BLaER1 (cell line): ENCODE data around the gene DNAH11.

Experiments
- H3K27ac ChIP-seq: shearing (Covaris generic); formaldehyde crosslinking; 2 replicates; pipeline ENCODE4 v1.8.1; 2022
- H3K27me3 ChIP-seq: shearing (Covaris generic); formaldehyde crosslinking; 2 replicates; pipeline ENCODE4 v1.8.1; 2022
- H3K36me3 ChIP-seq: shearing (Covaris generic); formaldehyde crosslinking; 2 replicates; pipeline ENCODE4 v1.8.1; 2022
- H3K4me1 ChIP-seq: shearing (Covaris generic); formaldehyde crosslinking; 2 replicates; pipeline ENCODE4 v1.8.1; 2022
- H3K4me2 ChIP-seq: shearing (Covaris generic); formaldehyde crosslinking; 2 replicates; pipeline ENCODE4 v1.8.1; 2022
- H3K4me3 ChIP-seq: shearing (Covaris generic); formaldehyde crosslinking; 2 replicates; pipeline ENCODE4 v1.8.1; 2022
- H3K9ac ChIP-seq: shearing (Covaris generic); formaldehyde crosslinking; 2 replicates; pipeline ENCODE4 v1.8.1; 2022
- H3K9me3 ChIP-seq: shearing (Covaris generic); formaldehyde crosslinking; 2 replicates; pipeline ENCODE4 v1.8.1; 2022
- H4K20me1 ChIP-seq: shearing (Covaris generic); formaldehyde crosslinking; 2 replicates; pipeline ENCODE4 v1.8.1; 2022
- Cebpa-rat ChIP-seq: shearing (Covaris generic); IDR thresholded peaks from 2 replicates; pipeline ENCODE4 v1.8.1; 2022

DNAH11 gene

DNA sequence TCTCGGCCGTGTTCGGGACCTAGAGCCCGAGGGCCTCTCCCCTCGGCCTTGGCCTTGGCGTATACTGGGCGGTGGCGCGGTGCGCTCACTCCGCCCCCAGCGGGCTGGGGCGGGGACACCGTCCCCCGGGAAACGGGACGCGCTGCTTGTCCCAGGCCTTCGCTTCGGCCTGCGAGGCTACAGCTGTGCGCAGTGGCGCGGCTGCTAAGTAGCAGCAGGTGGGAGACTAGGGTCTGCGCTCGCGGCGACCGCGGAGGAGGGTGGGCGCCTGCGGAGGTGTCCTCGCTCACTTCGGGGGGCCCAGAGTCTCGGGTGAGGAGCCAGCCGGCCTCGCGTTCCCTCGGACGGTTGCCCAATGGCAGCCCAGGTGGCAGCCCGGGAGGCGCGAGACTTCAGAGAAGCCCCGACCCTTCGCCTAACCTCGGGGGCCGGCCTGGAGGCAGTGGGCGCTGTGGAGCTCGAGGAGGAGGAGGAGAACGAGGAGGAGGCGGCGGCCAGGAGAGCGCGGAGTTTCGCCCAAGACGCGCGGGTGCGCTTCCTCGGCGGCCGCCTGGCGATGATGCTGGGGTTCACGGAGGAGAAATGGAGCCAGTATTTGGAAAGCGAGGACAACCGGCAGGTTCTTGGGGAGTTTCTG is at the start of gene DNAH11:
TSS of gene DNAH11 (plus strand) at position 149 of the 637 bp plus-strand sequence. CDS start at position 356, 207 bp downstream.
- Histone ChIP-seq H4K20me1 (no peaks in the 10 kb centered on the region), H3K4me1 (no peaks in the 10 kb centered on the region), H3K4me3 (no peak within 1 kb of the TSS), H3K9ac (no peak within 1 kb of the TSS), H3K36me3 (no peaks in the 10 kb centered on the region), H3K27ac (no peak within 1 kb of the TSS), H3K4me2 (no peak within 1 kb of the TSS), H3K27me3 (no peaks in the 10 kb centered on the region), H3K9me3 (peaks cover 14% of the 10 kb centered on the region)
- TF ChIP-seq Cebpa-rat, result no peak

DNA sequence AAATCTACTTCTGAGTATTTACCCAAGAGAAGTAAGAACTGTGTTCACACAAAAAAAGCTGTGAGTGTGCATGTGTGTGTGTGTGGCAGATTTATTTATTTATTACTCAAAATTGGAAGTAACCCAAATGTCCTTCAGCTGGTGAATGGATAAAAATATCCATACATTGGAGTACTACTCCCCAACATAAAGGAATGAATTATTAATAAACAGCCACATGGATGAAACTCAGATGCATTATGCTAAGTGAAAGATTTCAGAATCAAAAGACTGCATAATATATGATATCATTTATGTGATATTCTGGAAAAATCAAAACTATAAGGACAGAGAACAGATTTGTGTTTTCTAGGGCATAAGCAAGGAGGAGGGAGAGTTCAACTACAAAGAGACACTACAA is 47.1 kb upstream of the DNAH11 start:
- H3K9me3 ChIP-seq, result peaks cover 28% of the 10 kb centered on the region
- peaks cover 23% of the 10 kb centered on the region for H3K36me3 ChIP-seq
- H3K4me1 ChIP-seq, result no peaks in the 10 kb centered on the region
- H3K4me3 ChIP-seq, result no peak overlapping the region
- H4K20me1 ChIP-seq, result no peaks in the 10 kb centered on the region
- no peak overlapping the region for H3K9ac ChIP-seq
- no peak overlapping the region for H3K27ac ChIP-seq
- TF ChIP-seq Cebpa-rat, result no peak
- no peak overlapping the region for H3K4me2 ChIP-seq
- no peaks in the 10 kb centered on the region for H3K27me3 ChIP-seq

DNA sequence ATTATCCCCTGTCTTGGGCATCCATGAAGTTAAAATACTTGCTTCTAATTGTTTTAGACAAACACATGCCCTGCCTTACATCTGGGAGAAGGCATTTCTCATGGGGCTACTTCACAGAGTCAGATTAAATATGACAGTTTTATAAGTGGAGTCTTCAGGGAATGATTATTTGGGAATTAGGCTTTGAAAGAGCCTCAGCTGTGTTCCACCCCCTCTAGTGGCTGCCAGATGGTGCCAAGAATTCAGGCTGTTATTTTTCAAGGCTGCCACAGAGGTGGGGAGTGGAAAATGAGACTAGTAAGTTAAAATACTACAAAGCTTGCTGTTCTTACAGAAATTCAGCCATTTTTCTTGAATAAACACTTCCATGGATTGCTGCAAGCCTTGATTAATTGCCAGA is 45.8 kb upstream of the DNAH11 start:
- no peak overlapping the region for H3K9ac ChIP-seq
- no peak overlapping the region for H3K4me3 ChIP-seq
- H3K36me3 ChIP-seq, result peaks cover 24% of the 10 kb centered on the region
- peaks cover 32% of the 10 kb centered on the region for H3K9me3 ChIP-seq
- no peak for TF ChIP-seq Cebpa-rat
- H3K27ac ChIP-seq, result no peak overlapping the region
- H3K27me3 ChIP-seq, result no peaks in the 10 kb centered on the region
- no peak overlapping the region for H3K4me2 ChIP-seq
- H3K4me1 ChIP-seq, result no peaks in the 10 kb centered on the region
- H4K20me1 ChIP-seq, result no peaks in the 10 kb centered on the region

GRCh38 chr7:21500117-21500832 is 42.6 kb upstream of the DNAH11 start:
- no peak for TF ChIP-seq Cebpa-rat
- H3K4me3 ChIP-seq, result no peak overlapping the region
- no peaks in the 10 kb centered on the region for H3K4me1 ChIP-seq
- H4K20me1 ChIP-seq, result no peaks in the 10 kb centered on the region
- no peak overlapping the region for H3K9ac ChIP-seq
- no peaks in the 10 kb centered on the region for H3K27me3 ChIP-seq
- H3K36me3 ChIP-seq, result peaks cover 20% of the 10 kb centered on the region; the same call in 1 of the 2 replicates
- H3K9me3 ChIP-seq, result peaks cover 17% of the 10 kb centered on the region
- no peak overlapping the region for H3K4me2 ChIP-seq
- H3K27ac ChIP-seq, result no peak overlapping the region

DNA sequence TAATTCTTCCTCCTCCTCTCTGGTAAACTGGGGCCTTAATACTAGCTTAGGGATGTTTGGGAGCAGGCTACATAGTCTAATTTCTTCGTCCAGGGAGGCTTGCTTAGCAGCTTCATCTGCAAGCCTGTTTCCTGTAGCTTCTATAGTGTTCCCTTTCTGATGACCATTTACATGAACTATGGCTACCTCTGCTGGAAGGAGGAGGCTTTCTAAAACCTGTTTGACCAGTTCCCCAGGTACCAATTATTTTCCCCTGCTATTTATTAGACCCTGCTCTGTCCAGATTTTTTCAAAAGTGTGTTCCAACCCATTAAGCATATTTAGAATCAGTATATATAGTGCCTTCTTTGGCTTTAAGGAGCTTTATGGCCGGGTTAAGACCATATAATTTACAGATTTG is 38.8 kb upstream of the DNAH11 start:
- H3K27me3 ChIP-seq, result no peaks in the 10 kb centered on the region
- no peak for TF ChIP-seq Cebpa-rat
- H3K9me3 ChIP-seq, result peaks cover 14% of the 10 kb centered on the region
- H3K4me3 ChIP-seq, result no peak overlapping the region
- peaks cover 34% of the 10 kb centered on the region for H3K36me3 ChIP-seq
- no peaks in the 10 kb centered on the region for H3K4me1 ChIP-seq
- H3K4me2 ChIP-seq, result no peak overlapping the region
- H3K9ac ChIP-seq, result no peak overlapping the region
- H3K27ac ChIP-seq, result no peak overlapping the region
- no peaks in the 10 kb centered on the region for H4K20me1 ChIP-seq

DNA sequence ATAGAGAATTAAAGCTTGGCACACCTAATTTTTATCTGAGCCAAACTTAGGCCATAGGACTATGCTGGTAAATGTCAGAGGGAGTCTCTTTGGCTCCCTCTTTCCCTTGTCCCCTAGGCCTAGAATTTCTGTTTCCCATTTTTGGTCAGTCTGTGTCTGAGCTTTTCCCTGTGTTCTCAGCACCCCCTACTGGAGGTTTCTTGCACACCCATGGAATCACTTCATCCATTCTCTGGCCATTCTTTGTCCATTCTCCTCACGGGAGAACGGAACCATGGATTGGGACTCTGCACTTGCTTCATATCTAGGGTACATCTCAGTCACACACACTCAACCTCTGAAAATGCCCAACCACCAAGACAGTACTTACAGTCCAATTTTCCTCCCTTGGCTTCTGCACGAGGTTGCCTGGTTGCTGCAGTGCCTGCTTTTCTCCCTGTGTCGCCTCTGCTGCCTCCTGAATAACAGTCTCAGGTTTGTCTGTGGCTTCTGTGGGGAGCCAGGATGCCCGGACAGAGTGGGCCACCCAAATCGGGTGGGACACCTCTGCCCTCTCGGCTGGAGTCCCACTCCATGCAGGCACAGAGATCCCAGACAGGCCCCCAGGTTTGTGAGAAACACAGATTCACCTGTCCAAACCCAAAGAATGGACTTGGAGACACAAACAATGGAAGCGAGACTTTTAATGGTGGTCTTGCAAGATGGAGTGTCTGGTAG is 35.1 kb upstream of the DNAH11 start:
- H3K9ac ChIP-seq, result no peak overlapping the region
- no peaks in the 10 kb centered on the region for H3K4me1 ChIP-seq
- TF ChIP-seq Cebpa-rat, result no peak
- H3K9me3 ChIP-seq, result peaks cover 12% of the 10 kb centered on the region; the same call in 1 of the 2 replicates
- no peaks in the 10 kb centered on the region for H4K20me1 ChIP-seq
- H3K27me3 ChIP-seq, result no peaks in the 10 kb centered on the region
- H3K27ac ChIP-seq, result no peak overlapping the region
- no peak overlapping the region for H3K4me3 ChIP-seq
- peaks cover 27% of the 10 kb centered on the region for H3K36me3 ChIP-seq
- H3K4me2 ChIP-seq, result no peak overlapping the region

DNA sequence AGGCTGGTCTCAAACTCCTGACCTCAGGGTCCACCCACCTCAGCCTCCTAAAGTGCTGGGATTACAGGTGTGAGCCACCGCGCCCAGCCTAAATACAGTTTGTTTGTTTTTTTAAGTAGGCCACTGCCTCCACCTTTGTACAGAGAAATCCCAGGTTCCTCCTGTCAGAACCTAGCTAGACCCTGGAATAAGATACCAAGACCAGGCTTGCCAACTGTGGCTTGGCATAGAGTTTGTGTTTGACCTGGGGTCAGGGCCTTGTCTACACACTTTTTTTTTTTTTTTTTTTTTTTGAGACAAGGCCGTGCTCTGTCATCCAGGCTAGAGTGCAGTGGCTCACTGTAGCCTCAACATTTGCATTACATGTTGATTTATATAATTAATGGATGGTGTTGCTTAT is 34.3 kb upstream of the DNAH11 start:
- TF ChIP-seq Cebpa-rat, result no peak
- Histone ChIP-seq H4K20me1 (no peaks in the 10 kb centered on the region), H3K27ac (no peak overlapping the region), H3K27me3 (no peaks in the 10 kb centered on the region), H3K9me3 (peaks cover 12% of the 10 kb centered on the region; the same call in 1 of the 2 replicates), H3K4me1 (no peaks in the 10 kb centered on the region), H3K36me3 (peaks cover 27% of the 10 kb centered on the region), H3K4me3 (no peak overlapping the region), H3K9ac (no peak overlapping the region), H3K4me2 (no peak overlapping the region)

DNA sequence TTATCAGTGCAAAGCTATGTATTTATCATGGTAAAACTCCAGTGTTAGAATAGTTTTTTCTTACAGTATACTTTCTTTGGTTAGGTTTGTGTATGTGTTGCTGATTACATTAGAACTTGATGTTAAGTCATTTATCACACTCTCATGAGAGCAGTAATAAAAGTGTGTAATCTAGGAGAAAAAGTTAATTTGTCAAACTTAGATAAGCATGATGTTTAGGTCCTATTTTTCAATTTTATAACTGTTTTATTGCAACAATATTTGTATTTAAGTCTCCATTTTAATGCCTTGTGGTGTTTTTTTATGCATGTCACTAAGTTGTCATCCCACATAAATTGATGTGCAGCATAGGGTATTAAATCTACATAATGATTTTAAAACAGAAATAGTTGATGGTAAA is 28.8 kb upstream of the DNAH11 start:
- Histone ChIP-seq H3K27ac (no peak overlapping the region), H3K4me1 (peaks cover 13% of the 10 kb centered on the region), H3K27me3 (no peaks in the 10 kb centered on the region), H3K4me2 (no peak overlapping the region), H3K36me3 (peaks cover 8% of the 10 kb centered on the region), H4K20me1 (no peaks in the 10 kb centered on the region), H3K9ac (no peak overlapping the region), H3K9me3 (peaks cover 7% of the 10 kb centered on the region; the same call in 1 of the 2 replicates), H3K4me3 (no peak overlapping the region)
- TF ChIP-seq Cebpa-rat, result no peak

DNA sequence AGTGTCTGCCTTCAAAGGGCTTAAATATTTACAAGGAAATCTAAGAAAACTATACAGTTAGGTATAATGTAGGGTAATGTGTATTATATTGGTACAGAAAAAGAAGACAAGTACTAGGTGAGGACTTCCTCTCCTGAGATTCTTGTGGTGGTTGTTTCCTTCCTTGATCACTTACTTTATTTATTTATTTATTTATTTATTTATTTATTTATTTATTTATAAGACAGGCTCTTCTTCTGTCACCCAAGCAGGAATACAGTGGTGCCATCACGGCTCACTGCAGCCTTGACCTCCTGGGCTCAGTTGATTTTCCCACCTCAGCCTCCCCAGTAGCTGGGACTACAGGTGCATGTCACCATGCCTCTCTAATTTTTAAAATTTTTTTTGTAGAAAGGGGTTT is 18.2 kb upstream of the DNAH11 start:
- no peak for TF ChIP-seq Cebpa-rat
- Histone ChIP-seq H3K4me3 (no peak overlapping the region), H3K4me2 (no peak overlapping the region)

DNA sequence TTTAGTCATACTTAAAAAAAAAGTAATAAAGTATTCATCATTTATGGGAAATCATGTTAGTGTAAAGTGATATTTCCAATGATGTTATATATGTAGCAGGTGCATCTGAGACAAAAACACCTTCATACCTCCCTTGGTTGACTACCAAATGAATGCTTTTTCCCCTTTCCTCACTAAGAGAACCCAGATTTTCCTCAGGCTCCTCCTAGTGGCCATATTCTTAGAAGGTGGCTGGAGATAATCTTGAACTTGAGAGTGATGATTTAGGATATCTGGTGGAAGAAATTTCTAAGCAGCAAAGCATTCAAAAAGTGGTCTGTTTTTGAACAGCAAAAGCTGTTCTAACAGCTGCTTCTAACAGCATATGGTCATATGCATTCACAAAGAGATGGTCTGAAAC is 16.8 kb upstream of the DNAH11 start:
- H3K27me3 ChIP-seq, result no peaks in the 10 kb centered on the region
- H3K4me2 ChIP-seq, result no peak overlapping the region
- no peak overlapping the region for H3K4me3 ChIP-seq
- peaks cover 11% of the 10 kb centered on the region for H3K9me3 ChIP-seq
- TF ChIP-seq Cebpa-rat, result no peak
- H3K4me1 ChIP-seq, result no peaks in the 10 kb centered on the region
- no peak overlapping the region for H3K9ac ChIP-seq
- H3K36me3 ChIP-seq, result no peaks in the 10 kb centered on the region
- H4K20me1 ChIP-seq, result no peaks in the 10 kb centered on the region
- no peak overlapping the region for H3K27ac ChIP-seq

More for the DNA sequence above, 18.2 kb upstream of the DNAH11 start:
- no peak overlapping the region for H3K27ac ChIP-seq
- no peaks in the 10 kb centered on the region for H3K4me1 ChIP-seq
- no peaks in the 10 kb centered on the region for H3K27me3 ChIP-seq
- no peak overlapping the region for H3K9ac ChIP-seq
- no peaks in the 10 kb centered on the region for H3K36me3 ChIP-seq
- no peaks in the 10 kb centered on the region for H4K20me1 ChIP-seq
- peaks cover 11% of the 10 kb centered on the region for H3K9me3 ChIP-seq
